Activated T-cell treated with anti-CD3 and anti-CD28 coated beads, Interleukin-2, amount 50 U/mL, for 48 hours (primary cell): Measurements from ENCODE around the gene FIBIN.

Experiments
- DNase-seq, 2 experiments: peaks; one replicate each; pipeline ENCODE4 v3.0.0-alpha.2; 2020

Gene FIBIN

DNA sequence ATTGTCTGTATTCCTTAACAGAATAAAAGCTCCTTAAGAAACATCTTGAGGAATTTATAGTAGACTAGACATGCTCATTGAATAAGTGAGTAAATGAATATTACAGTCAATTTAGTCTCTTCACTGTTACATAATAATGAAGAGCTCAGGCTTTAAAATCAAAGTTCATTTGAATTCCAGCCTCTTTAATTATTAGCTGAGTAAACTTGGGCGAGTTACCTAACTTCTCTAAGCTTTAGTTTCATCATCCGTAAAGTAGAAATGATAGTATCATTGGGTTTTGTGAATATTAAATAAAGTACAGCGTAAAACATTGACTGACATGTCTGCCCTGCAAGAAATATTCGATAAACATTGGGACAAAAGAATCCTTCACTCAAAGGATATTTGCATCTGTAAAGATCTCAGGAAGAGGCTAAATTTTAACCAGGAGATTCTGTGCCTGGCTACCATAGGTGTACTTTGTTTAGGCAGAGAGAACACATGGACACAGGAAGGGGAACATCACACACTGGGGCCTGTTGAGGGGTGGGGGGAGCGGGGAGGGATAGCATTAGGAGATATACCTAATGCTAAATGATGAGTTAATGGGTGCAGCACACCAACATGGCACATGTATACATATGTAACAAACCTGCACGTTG, 31.5 kb downstream of the FIBIN start:
- no peak for DNase-seq

DNA sequence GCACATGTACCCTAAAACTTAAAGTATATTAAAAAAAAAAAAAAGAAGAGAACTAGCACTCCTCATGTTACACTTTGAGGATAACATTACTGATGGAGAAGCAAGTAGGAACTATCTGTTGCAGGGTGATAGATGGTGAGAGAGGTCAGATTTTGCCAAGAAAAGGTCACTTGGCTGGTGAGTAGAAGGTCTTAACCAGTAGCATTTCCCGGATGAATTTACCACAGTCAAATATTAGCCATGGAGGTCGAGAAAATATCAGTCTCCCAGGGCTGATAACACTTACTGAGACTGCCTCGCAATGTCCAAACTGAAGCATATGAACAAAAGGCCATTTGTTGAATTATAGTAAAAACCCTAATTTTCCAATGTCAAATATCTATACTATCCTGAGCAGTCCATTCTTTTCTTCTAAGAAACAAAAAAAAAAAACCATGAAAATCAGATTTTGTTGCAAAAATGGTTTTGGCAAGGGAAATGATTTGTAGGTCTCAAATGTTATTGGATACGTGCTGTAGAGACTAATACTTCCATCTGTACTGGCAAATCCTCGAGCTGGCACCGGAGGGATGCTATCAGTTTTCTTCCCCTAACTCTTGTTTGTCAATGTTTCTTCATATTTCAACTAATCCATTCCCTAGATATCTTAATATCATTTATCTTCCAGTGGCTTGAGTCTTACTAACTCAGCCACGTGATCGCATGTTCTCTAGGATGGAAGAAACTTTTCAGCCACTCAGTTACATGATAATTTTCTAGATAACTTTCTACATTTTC, 32.2 kb downstream of the FIBIN start:
- DNase-seq: no peak

GRCh38 chr11:27028561-27028965, 34.7 kb downstream of the FIBIN start:
- no peak for DNase-seq

DNA sequence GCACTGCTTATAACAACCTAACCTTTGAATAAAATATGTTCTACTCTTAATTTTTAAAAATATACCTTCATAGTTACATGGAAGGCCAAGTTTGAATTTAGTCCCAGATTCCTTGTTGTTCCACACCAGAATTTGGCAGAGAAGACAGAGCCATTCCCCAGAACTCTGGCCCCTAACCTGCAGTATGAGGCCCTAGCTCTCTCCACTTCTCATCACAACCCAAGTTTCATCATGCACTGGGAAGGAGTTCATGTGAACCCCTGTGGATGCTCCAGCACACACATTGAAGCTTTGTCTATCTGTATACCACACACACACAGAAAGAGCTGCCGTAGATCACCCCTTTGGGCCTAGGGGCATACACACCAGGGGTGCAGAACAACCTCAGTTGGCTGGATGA, 36.1 kb downstream of the FIBIN start:
- no peak for DNase-seq

DNA sequence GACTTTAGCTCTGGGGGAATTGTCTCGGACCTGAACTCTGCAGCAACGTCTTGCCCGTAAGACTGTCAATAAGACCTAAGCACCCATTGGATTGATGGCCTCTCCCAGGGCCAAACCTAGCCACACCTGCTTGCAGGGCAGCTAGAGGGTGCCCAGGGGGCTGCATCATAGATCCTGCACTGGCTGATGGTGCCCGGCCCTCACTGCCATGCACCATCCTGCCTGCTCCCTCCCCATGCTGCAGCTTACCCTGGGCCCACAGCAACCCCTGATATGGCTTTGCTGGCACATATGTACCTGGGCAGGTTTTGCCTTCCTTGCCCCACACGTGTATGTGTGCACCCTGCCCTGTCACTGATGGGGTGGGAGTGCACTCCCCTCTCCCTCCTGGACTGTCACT, 37.8 kb downstream of the FIBIN start:
- no peak for DNase-seq

DNA sequence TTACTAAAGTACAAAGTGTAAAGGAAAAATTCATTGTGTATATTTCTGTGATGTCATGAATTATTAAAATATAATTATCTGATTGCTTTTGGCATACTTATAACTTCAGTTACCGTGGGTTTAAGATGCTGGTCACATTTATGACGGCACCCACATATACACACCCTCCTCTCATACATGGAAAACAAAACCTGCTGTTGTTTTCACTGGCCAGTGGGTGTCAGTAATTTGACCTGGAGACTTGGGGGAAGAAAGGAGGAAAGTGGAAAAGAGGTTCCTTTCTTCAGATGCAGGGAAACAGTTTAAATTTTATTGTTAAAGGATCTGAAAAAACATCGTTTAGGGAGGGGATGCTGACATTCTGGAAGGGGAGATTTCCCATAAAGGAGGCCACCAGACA, 46.0 kb downstream of the FIBIN start:
- DNase-seq: no peak

GRCh38 chr11:27040302-27041115, 46.6 kb downstream of the FIBIN start, which contains the start of gene BBOX1:
BBOX1 (plus strand) TSS chr11:27040815; CDS start chr11:27055431, 14,616 bp downstream.
- no peak for DNase-seq

DNA sequence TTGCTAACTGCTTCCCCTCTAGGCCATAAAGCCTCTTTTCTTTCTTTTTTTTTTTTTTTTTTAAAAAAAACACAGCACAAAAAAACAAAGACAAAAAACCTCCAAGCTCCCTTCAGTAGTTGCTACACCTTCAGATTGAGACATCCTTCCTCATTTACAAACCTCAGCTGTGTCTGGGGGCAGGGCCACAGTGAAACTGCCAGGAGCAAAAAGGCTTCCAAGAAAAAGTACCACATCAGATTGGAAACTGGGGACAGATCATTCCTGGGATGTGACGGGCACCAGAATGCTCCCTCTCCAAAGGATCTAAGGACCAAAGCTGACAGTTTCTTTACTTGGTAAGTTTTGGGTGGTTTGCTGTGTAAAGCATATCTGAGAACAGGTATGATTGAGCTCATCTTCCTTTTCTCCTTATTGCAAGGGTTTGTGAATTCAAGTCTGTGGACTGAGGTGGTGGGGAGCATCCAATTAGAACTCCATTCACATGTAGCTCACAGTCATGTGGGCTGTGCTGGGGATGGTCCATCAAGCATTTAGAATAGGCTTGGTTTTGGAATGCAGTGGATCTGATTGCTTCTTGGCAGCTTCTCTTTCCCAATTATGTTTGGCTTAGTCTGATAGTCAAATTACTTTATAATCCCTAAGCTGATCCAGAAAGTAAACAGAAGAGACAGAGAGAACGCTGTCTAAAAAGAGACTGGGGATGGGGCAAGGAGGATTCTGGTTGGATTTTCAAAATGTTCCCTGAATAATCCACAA, 47.4 kb downstream of the FIBIN start:
- DNase-seq: no peak
